Karpas-422 (cell line): ENCODE measurements around the gene ARHGAP10. TPM values are rescaled to one million over a fixed set of nuclear protein-coding genes. Genes with fewer than 3 reads are reported as not detected.

Experiments
- DNase-seq: peaks from one replicate; pipeline ENCODE4 v3.0.0-alpha.2; 2015
- H2AFZ ChIP-seq: fragments of 200-600 bp; sonication (generic); 2 replicates; pipeline ENCODE4 v1.6.1; 2014; ENCODE audit warnings: antibody characterized with exemption, low read length, mixed read lengths
- H3K27ac ChIP-seq: fragments of 200-600 bp; sonication (generic); 2 replicates; pipeline ENCODE4 v1.5.1; 2014; ENCODE audit warnings: mild to moderate bottlenecking, low read length, moderate library complexity
- H3K27me3 ChIP-seq: fragments of 200-600 bp; sonication (generic); 2 replicates; pipeline ENCODE4 v1.6.1; 2014; ENCODE audit warnings: low read length, mixed read lengths
- H3K36me3 ChIP-seq: fragments of 200-600 bp; sonication (generic); 2 replicates; pipeline ENCODE4 v1.6.1; 2014; ENCODE audit warnings: low read length, mixed read lengths; ENCODE audit not compliant: insufficient read depth
- H3K4me1 ChIP-seq: fragments of 200-600 bp; sonication (generic); 2 replicates; pipeline ENCODE4 v1.6.1; 2014; ENCODE audit warnings: mild to moderate bottlenecking, low read length, mixed read lengths
- H3K4me2 ChIP-seq: fragments of 200-600 bp; sonication (generic); 2 replicates; pipeline ENCODE4 v1.6.1; 2014; ENCODE audit warnings: low read length, low read depth, mild to moderate bottlenecking; ENCODE audit not compliant: poor library complexity, severe bottlenecking
- H3K4me3 ChIP-seq: fragments of 200-600 bp; sonication (generic); 2 replicates; pipeline ENCODE4 v1.5.1; 2014; ENCODE audit warnings: mild to moderate bottlenecking, antibody characterized with exemption, low read length, mixed read lengths
- H3K79me2 ChIP-seq: fragments of 200-600 bp; sonication (generic); 2 replicates; pipeline ENCODE4 v1.6.1; 2014; ENCODE audit warnings: mild to moderate bottlenecking, low read length, mixed read lengths
- H3K9ac ChIP-seq: fragments of 200-600 bp; sonication (generic); 2 replicates; pipeline ENCODE4 v1.6.0; 2014; ENCODE audit warnings: low read length
- H3K9me2 ChIP-seq: fragments of 200-600 bp; sonication (generic), shearing (Covaris generic); replicated peaks from 2 replicates; pipeline ENCODE4 v1.6.0; 2014; ENCODE audit warnings: mild to moderate bottlenecking, low read length, moderate library complexity; ENCODE audit not compliant: insufficient read depth
- H3K9me3 ChIP-seq: fragments of 300-700, 200-600 bp; sonication (generic); 2 replicates; pipeline ENCODE4 v1.6.1; 2014; ENCODE audit warnings: low read length, mixed read lengths
- H4K20me1 ChIP-seq: fragments of 200-600 bp; sonication (generic); 2 replicates; pipeline ENCODE4 v1.6.1; 2014; ENCODE audit warnings: mild to moderate bottlenecking, antibody characterized with exemption, low read length, low read depth; ENCODE audit not compliant: insufficient read depth
- total RNA-seq: library from RNA; depleted of rRNA; stranded (reverse); fragments of >200 nt; shearing (Covaris generic); gene quantifications from 2 replicates; pipeline ENCODE4 v1.2.3, GENCODE V29; 2014; ENCODE audit warnings: low replicate concordance

The ARHGAP10 gene
- total RNA-seq, 1 experiment from 2014 or later: 0.41 TPM

- H4K20me1 ChIP-seq: no peaks in the 10 kb centered on the region
- no peak overlapping the region for H3K9ac ChIP-seq
- no peaks in the 10 kb centered on the region for H3K9me3 ChIP-seq
- no peaks in the 10 kb centered on the region for H3K27me3 ChIP-seq
- no peak overlapping the region for H3K27ac ChIP-seq
- H3K4me3 ChIP-seq: no peak overlapping the region
- H3K79me2 ChIP-seq: no peaks in the 10 kb centered on the region
- no peaks in the 10 kb centered on the region for H3K36me3 ChIP-seq
- DNase-seq: no peak
- no peak overlapping the region for H3K4me2 ChIP-seq
- H2AFZ ChIP-seq: no peak overlapping the region
- peaks cover 4% of the 10 kb centered on the region for H3K4me1 ChIP-seq
- no peaks in the 10 kb centered on the region for H3K9me2 ChIP-seq
These were observed 5.7 kb downstream of the ARHGAP10 start for GRCh38 chr4:147737623-147738022.

- Histone ChIP-seq H3K27me3 (no peaks in the 10 kb centered on the region), H3K9ac (no peak overlapping the region), H3K27ac (no peak overlapping the region), H3K9me2 (no peaks in the 10 kb centered on the region), H3K4me2 (no peak overlapping the region), H3K4me3 (no peak overlapping the region), H4K20me1 (no peaks in the 10 kb centered on the region), H3K9me3 (no peaks in the 10 kb centered on the region), H2AFZ (no peak overlapping the region), H3K4me1 (no peaks in the 10 kb centered on the region), H3K79me2 (no peaks in the 10 kb centered on the region), H3K36me3 (no peaks in the 10 kb centered on the region)
- no peak for DNase-seq
These were observed 7.4 kb downstream of the ARHGAP10 start for GRCh38 chr4:147739239-147739823.

DNA sequence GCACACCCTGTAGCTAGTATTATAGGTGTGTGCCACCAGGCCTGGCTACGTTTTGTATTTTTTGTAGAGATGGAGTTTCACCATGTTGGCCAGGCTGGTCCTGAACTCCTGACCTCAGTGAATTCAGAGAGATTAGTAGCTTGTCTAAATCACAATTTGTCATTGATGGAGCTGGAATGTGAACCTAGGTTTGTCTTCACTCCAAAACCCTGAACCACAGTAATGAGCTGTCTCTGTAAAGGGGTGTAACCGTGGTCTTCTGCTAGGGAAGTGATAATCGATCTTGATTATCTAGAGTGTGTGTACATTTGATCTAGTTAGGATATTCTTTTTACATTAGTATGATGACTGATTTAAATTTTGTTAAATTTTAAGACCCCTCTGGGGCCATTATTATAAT, 8.3 kb downstream of the ARHGAP10 start:
- no peaks in the 10 kb centered on the region for H4K20me1 ChIP-seq
- no peaks in the 10 kb centered on the region for H3K9me3 ChIP-seq
- H3K36me3 ChIP-seq: no peaks in the 10 kb centered on the region
- DNase-seq: no peak
- no peaks in the 10 kb centered on the region for H3K79me2 ChIP-seq
- no peaks in the 10 kb centered on the region for H3K9me2 ChIP-seq
- no peak overlapping the region for H3K4me2 ChIP-seq
- no peaks in the 10 kb centered on the region for H3K4me1 ChIP-seq
- H3K9ac ChIP-seq: no peak overlapping the region
- no peak overlapping the region for H2AFZ ChIP-seq
- H3K27ac ChIP-seq: no peak overlapping the region
- no peak overlapping the region for H3K4me3 ChIP-seq
- H3K27me3 ChIP-seq: no peaks in the 10 kb centered on the region

GRCh38 chr4:147741190-147741788, 9.4 kb downstream of the ARHGAP10 start:
- no peaks in the 10 kb centered on the region for H3K4me1 ChIP-seq
- H3K36me3 ChIP-seq: no peaks in the 10 kb centered on the region
- H3K9ac ChIP-seq: no peak overlapping the region
- H3K79me2 ChIP-seq: no peaks in the 10 kb centered on the region
- H3K27ac ChIP-seq: no peak overlapping the region
- H2AFZ ChIP-seq: no peak overlapping the region
- H3K4me3 ChIP-seq: no peak overlapping the region
- no peak overlapping the region for H3K4me2 ChIP-seq
- H4K20me1 ChIP-seq: no peaks in the 10 kb centered on the region
- H3K27me3 ChIP-seq: no peaks in the 10 kb centered on the region
- DNase-seq: no peak
- no peaks in the 10 kb centered on the region for H3K9me3 ChIP-seq
- H3K9me2 ChIP-seq: no peaks in the 10 kb centered on the region

DNA sequence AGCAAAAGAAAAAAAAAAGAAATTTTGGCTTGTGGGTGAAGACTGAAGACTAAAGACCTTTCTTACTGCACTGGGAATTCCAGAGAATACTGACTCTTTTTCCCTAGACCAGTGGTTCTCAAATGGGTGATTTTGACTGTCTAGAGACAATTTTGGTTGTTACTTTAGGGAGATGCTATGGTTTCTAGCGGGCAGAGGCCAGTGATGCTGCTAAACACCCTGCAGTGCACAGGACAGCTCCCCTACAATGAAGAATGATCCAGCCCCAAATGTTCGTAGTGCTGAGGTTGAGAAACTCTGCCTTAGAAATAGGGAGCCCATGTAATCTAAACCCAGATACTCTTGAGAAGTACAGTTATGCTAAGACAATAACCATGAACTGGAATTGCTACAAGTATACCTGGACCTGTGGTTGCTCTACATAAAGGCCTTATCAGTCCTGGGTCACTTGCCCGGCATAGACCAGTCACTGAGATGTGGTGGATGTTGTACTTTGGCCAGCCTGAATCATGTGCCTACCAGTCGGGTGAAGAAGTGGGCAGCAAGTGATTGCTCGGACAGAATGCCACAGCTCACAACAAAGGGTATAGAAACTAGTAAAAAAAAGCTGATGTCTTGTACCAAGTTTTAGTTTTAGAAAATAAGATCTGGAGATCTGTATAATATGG, 16.0 kb downstream of the ARHGAP10 start:
- no peak overlapping the region for H3K9ac ChIP-seq
- no peak overlapping the region for H3K4me2 ChIP-seq
- no peaks in the 10 kb centered on the region for H3K36me3 ChIP-seq
- no peaks in the 10 kb centered on the region for H3K27me3 ChIP-seq
- no peaks in the 10 kb centered on the region; the same call in 1 of the 2 replicates for H4K20me1 ChIP-seq
- no peak overlapping the region for H2AFZ ChIP-seq
- H3K4me1 ChIP-seq: no peaks in the 10 kb centered on the region
- DNase-seq: no peak
- no peak overlapping the region for H3K4me3 ChIP-seq
- H3K9me2 ChIP-seq: no peaks in the 10 kb centered on the region
- no peaks in the 10 kb centered on the region for H3K9me3 ChIP-seq
- no peaks in the 10 kb centered on the region for H3K79me2 ChIP-seq
- no peak overlapping the region for H3K27ac ChIP-seq

DNA sequence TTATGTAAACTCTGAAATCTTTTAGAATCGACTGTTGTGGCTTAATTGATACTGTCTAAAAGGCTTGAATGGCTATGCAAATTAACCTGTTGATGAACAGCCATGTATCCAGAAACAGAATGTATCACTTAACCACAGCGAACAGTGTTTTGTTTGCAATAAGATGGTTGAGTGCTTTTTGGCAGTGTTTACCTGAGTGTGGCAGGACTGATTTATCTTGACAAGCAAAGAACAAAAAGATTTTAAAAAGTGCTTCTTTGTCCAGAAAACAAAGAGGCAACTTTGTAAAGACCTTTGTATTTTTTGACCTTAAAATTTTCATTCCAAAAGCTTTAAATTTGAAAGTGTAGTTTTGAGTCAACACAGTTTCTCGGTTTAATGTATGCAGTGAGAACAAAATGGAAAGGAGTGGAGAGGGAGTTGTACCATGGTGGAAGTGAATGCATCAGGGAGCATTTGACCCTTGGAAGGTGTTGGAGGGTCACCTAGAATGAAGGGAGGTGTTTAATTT, 18.0 kb downstream of the ARHGAP10 start:
- Histone ChIP-seq H3K36me3 (no peaks in the 10 kb centered on the region), H3K9ac (no peak overlapping the region), H2AFZ (no peak overlapping the region), H3K27ac (no peak overlapping the region), H3K9me3 (no peaks in the 10 kb centered on the region), H3K4me1 (no peaks in the 10 kb centered on the region), H3K4me2 (no peak overlapping the region), H4K20me1 (no peaks in the 10 kb centered on the region; the same call in 1 of the 2 replicates), H3K27me3 (no peaks in the 10 kb centered on the region), H3K4me3 (no peak overlapping the region), H3K79me2 (no peaks in the 10 kb centered on the region), H3K9me2 (no peaks in the 10 kb centered on the region)
- no peak for DNase-seq

- DNase-seq: no peak
- H3K79me2 ChIP-seq: no peaks in the 10 kb centered on the region
- H3K9me3 ChIP-seq: no peaks in the 10 kb centered on the region
- H3K9me2 ChIP-seq: no peaks in the 10 kb centered on the region
- H3K4me3 ChIP-seq: no peak overlapping the region
- no peaks in the 10 kb centered on the region for H3K36me3 ChIP-seq
- H3K27me3 ChIP-seq: no peaks in the 10 kb centered on the region
- no peak overlapping the region for H3K27ac ChIP-seq
- H3K9ac ChIP-seq: no peak overlapping the region
- H3K4me1 ChIP-seq: no peaks in the 10 kb centered on the region
- H4K20me1 ChIP-seq: no peaks in the 10 kb centered on the region; the same call in 1 of the 2 replicates
- no peak overlapping the region for H2AFZ ChIP-seq
- H3K4me2 ChIP-seq: no peak overlapping the region
These were observed 21.2 kb downstream of the ARHGAP10 start for GRCh38 chr4:147753047-147753446.

- Histone ChIP-seq H3K27ac (no peak overlapping the region), H3K79me2 (no peaks in the 10 kb centered on the region), H2AFZ (no peak overlapping the region), H3K9me2 (no peaks in the 10 kb centered on the region), H3K4me2 (no peak overlapping the region), H3K4me3 (no peak overlapping the region), H3K9ac (no peak overlapping the region), H3K9me3 (no peaks in the 10 kb centered on the region), H3K4me1 (no peaks in the 10 kb centered on the region), H3K36me3 (no peaks in the 10 kb centered on the region), H3K27me3 (no peaks in the 10 kb centered on the region), H4K20me1 (no peaks in the 10 kb centered on the region)
- no peak for DNase-seq
These were observed 22.2 kb downstream of the ARHGAP10 start for GRCh38 chr4:147754037-147754445.
